VCaP (cell line): ENCODE results near the gene PTPRE.

Experiments used
- H3K27ac ChIP-seq: fragments of 450-650 bp; 2 replicates; pipeline ENCODE4 v1.5.1; 2017
- CTCF ChIP-seq: fragments of 450-650 bp; conservative IDR thresholded peaks from 2 replicates; pipeline ENCODE4 v1.5.1; 2017; ENCODE audit warnings: mild to moderate bottlenecking, moderate library complexity

PTPRE gene

GRCh38 chr10:128059982-128060293 lies 153.0 kb downstream of the PTPRE start:
- no peak for TF ChIP-seq CTCF
- H3K27ac ChIP-seq = no peak overlapping the region

- no peak for TF ChIP-seq CTCF
- H3K27ac ChIP-seq = no peak overlapping the region
Observed at GRCh38 chr10:128060341-128061250, 153.7 kb downstream of the PTPRE start.

- no peak for TF ChIP-seq CTCF
- H3K27ac ChIP-seq = no peak overlapping the region
Observed at GRCh38 chr10:128061306-128062300, 154.7 kb downstream of the PTPRE start.

- no peak overlapping the region for H3K27ac ChIP-seq
- TF ChIP-seq CTCF = no peak
Observed at GRCh38 chr10:128062331-128062880, 155.5 kb downstream of the PTPRE start.

GRCh38 chr10:128062881-128063563 lies 156.1 kb downstream of the PTPRE start:
- TF ChIP-seq CTCF = no peak
- no peak overlapping the region for H3K27ac ChIP-seq

- no peak for TF ChIP-seq CTCF
- H3K27ac ChIP-seq = no peak overlapping the region
Observed at GRCh38 chr10:128063736-128064107, 156.8 kb downstream of the PTPRE start.
